Sigmoid colon (tissue), 4 donors: ENCODE data around the gene ARHGAP44.

Experiments used
- CTCF ChIP-seq, 4 experiments: fragments of 450-650 bp in 3 of 4; fragments of 200-600 bp in 1 of 4; IDR thresholded peaks; one replicate each; pipeline ENCODE4 v1.5.1; 2016 to 2019; ENCODE audit warnings: antibody characterized with exemption in 4 of 4, mild to moderate bottlenecking in 3 of 4, moderate library complexity in 2 of 4
- POLR2A ChIP-seq, 2 donors: fragments of 450-650 bp; IDR thresholded peaks; one replicate each; pipeline ENCODE4 v1.6.1; 2016; ENCODE audit warnings: antibody characterized with exemption in 2 of 2, mild to moderate bottlenecking in 2 of 2, moderate library complexity in 2 of 2
- POLR2AphosphoS5 ChIP-seq, 4 donors: sonication (generic); formaldehyde crosslinking; IDR thresholded peaks; one replicate each; pipeline ENCODE4 v1.6.1; 2017; ENCODE audit warnings: antibody characterized with exemption in 4 of 4

- TF ChIP-seq POLR2A (IDR thresholded peaks at IDR 0.05) (no peak), CTCF (IDR thresholded peaks at IDR 0.05) (no peak), POLR2AphosphoS5 (IDR thresholded peaks at IDR 0.05) (no peak)
These were observed 247.5 kb downstream of the ARHGAP44 start for GRCh38 chr17:13036751-13037150.
